Daoy (cell line): ENCODE measurements around the gene DNAH9. TPM values are rescaled to one million over a fixed set of nuclear protein-coding genes. Genes with fewer than 3 reads are reported as not detected.
"Not testable (repeated sequence)": the region's sequence is repeated elsewhere in the genome, so short reads cannot be mapped to it uniquely, and the experiment has no call there.

Experiments used
- DNase-seq: peaks from one replicate; pipeline ENCODE4 v3.0.0-alpha.2; 2015; ENCODE audit warnings: low read depth
- total RNA-seq: library from RNA; depleted of rRNA; stranded (reverse); fragments of >200 nt; shearing (Covaris generic); gene quantifications from 2 replicates; pipeline ENCODE4 v1.2.3, GENCODE V29; 2014

DNAH9 gene
- total RNA-seq, 1 experiment from 2014 or later, result 0.74 TPM

DNA sequence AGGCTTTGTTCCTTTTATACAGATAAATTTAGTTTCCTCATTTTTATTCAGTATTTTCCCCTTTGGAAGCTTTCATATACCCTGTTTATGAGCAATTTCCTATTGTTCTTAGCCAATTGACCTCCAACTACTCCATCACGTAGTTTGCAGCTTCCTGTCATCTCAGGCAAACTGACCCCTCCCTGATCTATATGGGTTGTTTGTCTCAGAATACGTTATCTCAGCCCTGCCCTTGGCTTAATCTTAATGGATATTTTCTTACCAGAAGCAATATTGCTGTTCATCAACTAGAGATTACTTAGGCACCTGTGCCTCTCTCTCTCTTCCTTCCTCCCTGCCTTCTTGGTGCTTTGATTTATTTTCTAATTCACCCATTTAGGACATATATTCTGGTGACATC, 317.8 kb downstream of the DNAH9 start:
- DNase-seq, result no peak

GRCh38 chr17:11917415-11917814, 319.1 kb downstream of the DNAH9 start:
- no peak for DNase-seq

GRCh38 chr17:11921296-11921695, 323.0 kb downstream of the DNAH9 start:
- peak; percentile 52 for DNase-seq

GRCh38 chr17:11922638-11923037, 324.4 kb downstream of the DNAH9 start:
- DNase-seq, result no peak

- no peak for DNase-seq
These were observed 325.8 kb downstream of the DNAH9 start for GRCh38 chr17:11924076-11924475.

DNA sequence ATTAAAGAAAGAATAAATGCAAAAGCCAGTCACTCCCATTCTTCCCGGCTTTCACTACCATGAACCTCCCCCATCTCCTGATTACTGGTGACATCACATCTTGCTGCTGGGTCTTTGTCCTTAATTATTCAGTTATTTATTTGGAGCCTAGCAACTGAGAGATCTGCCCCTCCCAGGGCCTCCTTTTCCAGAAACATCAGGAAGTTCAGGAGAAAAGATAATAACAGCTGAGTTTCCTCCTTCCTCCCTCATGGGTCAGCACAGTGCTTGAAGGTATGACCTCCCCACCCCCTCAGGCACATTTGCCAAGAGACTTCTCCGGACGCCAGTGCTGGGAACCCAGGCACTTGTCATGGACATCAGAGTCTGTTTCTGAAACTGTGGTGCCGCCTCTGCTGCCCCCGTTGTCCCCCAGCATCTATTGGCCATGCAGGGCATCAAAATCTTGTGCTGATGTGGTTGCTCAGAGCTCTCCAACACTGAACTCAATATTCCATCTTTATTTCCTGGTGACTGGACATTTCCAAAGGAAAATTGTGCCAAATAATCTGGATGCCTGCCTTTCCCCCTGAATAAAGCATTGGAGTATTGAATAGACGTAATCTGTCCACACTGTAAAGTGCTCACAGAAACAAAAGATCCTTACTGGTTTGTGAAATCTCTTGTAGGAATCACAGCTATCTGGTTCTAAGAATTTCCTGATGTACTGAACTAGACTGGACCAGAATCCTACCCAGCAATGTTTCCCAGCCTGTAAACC, 327.2 kb downstream of the DNAH9 start:
- no peak for DNase-seq

- peak; percentile 37 for DNase-seq
These were observed 330.2 kb downstream of the DNAH9 start for GRCh38 chr17:11928436-11928835.

GRCh38 chr17:11932337-11932898, 334.1 kb downstream of the DNAH9 start:
- DNase-seq, result no peak

GRCh38 chr17:11935734-11936406, 337.6 kb downstream of the DNAH9 start:
- DNase-seq, result peak; percentile 69

DNA sequence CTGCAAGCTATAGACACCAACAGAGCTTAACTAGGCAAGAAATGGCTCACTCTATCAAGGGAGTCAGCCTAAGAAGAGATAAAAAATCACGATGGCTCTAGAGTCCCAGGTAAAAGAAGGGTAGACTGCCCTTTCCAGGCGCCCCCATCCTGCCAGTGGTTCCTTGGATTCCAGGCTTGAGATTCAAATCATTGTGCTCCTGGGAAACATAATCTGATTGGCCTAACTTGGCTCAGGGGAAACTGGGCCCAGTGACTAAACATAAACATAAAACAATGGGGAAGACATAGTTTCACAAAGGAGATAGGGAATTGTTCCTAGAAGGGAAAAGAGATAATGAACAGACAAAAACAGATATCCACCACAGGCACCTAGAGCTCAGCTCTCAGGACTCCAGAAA, 342.6 kb downstream of the DNAH9 start:
- DNase-seq, result no peak

GRCh38 chr17:11943086-11943485, 344.8 kb downstream of the DNAH9 start:
- not testable (repeated sequence) for DNase-seq

GRCh38 chr17:11943759-11944347, 345.6 kb downstream of the DNAH9 start:
- no peak for DNase-seq

- peak; percentile 57 for DNase-seq
These were observed 346.3 kb downstream of the DNAH9 start for GRCh38 chr17:11944587-11944986.

- peak; percentile 75 for DNase-seq
These were observed 350.5 kb downstream of the DNAH9 start for GRCh38 chr17:11948789-11949188.

DNA sequence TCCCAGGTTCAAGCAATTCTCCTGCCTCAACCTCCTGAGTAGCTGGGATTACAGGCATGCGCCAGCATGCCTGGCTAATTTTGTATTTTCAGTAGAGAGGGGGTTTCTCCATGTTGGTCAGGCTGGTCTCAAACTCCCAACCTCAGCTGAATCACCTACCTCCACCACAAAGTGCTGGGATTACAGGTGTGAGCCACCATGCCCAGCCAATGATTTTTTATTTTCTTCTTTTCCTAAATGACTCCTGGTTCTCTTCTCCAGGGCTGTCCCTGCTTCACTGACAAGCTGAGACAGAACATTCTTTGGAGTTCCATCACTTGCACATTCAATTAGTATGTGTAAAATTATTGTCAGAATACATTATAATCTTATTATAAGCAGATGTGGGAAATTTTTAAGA, 351.3 kb downstream of the DNAH9 start:
- DNase-seq, result not testable (repeated sequence)

DNA sequence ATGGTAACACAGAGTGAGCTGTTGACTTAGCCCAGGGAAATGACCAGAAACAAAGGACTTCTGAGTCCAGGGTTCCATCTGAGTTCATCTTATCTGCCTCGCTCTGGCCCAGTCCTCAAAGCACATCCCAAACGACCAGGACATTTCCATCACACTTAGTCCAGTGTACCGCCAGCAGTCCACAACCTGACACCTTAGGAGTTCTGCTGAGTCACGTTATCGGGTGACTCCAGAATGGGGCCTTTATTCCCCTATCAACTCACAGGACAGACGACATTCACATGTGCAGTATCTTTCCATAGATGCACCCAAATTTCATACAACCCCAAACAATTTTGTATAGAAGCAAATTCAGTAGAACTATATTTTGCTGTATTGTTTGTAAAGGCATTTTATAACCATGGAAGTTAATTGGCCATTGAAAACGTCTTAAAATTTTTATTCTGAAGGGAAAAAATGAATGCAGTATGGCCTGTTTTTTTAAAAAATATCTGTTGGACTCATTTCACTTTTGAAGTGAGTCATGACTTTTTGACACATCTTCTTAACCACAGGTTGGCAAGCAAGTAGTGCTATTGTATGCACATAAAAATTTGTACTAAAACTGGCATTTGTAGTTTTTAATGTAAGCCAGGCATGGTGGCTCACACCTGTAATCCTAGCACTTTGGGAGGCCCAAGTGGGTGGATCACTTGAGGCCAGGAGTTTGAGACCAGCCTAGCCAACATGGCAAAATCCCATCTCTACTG, 352.7 kb downstream of the DNAH9 start:
- DNase-seq, result no peak

GRCh38 chr17:11952610-11953009, 354.3 kb downstream of the DNAH9 start:
- no peak for DNase-seq

DNA sequence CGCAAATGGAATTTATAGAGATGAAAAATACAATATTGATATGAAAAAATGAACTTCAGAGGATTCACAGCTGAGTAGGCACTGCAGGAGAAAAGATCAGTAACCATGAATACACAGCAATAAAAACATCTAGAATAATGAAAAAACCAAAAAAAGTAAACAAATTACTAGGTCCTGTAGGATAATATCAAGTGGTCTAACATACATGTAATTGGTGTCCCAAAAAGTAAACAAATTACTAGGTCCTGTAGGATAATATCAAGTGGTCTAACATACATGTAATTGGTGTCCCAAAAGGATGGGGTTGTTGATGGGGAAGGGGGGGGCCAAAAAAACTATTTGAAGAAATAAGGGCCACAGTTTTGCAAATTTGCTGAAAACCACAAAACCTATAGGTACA, 355.7 kb downstream of the DNAH9 start:
- DNase-seq, result no peak

DNA sequence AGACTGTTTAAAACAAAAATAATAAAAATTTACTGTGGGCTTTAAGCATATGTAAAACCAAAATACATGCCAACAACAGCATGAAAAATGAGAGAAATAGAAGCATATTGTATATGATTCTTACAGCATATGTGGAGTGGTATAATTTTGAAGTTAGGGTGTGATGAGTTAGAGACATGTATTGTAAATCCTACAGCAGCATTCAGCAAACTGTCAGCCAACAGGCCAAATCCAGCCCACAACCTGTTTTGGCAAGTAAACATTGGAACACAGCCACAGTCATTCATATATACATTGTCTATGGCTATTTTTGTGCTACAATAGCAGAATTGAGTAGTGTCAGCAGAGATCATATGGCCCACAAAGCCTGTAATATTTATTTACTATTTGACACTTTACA, 356.7 kb downstream of the DNAH9 start:
- DNase-seq, result no peak

DNA sequence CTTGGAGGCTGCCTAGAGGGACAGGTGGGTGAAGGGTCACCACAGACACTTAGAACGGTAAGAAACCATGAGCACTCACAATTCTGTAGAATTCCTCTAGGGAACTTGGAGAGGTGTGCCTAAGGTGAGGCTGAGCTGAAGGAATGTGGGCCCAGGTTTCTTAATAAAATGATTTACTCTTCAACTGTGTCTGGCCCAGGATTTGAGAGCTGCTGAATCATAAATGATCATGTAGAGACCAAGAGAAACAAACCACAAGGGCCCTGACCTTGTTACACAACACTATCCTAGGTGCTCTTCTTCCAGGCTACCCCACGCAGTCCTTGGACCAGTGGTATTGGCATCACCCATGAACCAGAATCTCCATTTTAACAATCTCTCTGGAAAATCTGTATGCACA, 371.3 kb downstream of the DNAH9 start:
- no peak for DNase-seq

DNA sequence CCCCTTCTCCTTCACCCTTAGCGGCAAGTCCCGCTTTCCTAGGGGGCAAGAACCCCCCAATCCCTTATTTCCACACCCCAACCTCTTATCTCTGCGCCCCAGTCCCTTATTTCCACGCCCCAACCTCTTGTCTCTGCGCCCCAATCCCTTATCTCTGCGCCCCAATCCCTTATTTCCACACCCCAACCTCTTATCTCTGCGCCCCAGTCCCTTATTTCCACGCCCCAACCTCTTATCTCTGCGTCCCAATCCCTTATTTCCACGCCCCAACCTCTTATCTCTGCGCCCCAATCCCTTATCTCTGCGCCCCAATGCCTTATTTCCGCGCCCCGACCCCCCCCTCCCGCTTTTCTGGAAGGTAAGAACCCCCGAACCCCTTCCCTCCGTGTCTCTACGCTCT, 374.5 kb downstream of the DNAH9 start:
- not testable (repeated sequence) for DNase-seq

DNA sequence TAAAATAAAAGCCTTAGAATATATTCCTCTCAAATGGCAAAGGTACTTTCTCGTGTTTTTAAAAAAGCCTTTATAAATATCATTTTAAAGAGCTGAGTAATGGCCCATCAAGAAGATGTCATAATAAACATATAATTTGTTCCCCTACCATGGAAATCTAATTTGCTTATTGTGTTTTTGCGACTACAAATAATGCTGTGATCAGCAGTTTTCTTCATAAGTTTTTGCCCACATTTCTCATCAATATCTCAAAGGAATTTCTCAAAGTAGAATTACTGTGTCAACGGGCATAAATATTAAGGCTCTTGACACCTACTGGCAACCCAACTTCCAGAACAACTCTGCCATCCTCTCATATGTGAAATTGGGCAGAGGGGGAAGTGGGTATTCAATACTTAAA, 381.5 kb downstream of the DNAH9 start:
- no peak for DNase-seq
